A549 (cell line): ENCODE measurements around the gene MYLK4.

Source experiments
- ESRRA ChIP-seq: fragments of 150-350 bp; IDR thresholded peaks from 2 replicates; pipeline ENCODE4 v1.6.1; 2014; ENCODE audit warnings: mild to moderate bottlenecking, low read length, borderline replicate concordance
- POLR2A ChIP-seq: IDR thresholded peaks from 2 replicates; pipeline ENCODE4 v1.6.1; 2012; ENCODE audit warnings: mild to moderate bottlenecking, low read length
- RFX5 ChIP-seq: fragments of 450-650 bp; IDR thresholded peaks from 2 replicates; pipeline ENCODE4 v1.7.1; 2014; ENCODE audit warnings: antibody characterized with exemption, mild to moderate bottlenecking, moderate library complexity
- TF ChIP-seq, protein P1 (sequence below): fragments of >200 bp; sonication (Bioruptor Twin); formaldehyde crosslinking; IDR thresholded peaks from 3 replicates; pipeline ENCODE4 v1.5.1; 2016

DNA sequence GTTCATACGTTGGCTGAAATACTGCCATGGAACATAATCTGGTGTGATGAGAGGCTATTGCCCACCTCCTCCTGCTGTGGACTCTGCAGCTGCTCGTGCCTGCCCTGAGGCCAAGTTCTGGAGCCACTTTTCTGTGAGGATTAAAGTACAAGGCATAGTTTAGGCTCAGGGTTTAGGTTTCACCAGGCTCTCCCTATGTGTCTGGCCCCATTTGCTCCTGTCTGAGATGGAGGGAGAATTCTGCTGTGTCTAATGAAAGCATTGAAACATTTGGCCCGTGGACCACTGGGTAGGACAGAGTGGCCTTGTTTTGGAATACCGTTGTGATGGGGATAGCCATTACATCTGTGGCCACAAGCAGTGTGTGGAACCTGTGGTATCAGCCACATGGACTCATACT, 20.4 kb upstream of the MYLK4 start:
- no peak for TF ChIP-seq RFX5
- TF ChIP-seq, protein P1, sequence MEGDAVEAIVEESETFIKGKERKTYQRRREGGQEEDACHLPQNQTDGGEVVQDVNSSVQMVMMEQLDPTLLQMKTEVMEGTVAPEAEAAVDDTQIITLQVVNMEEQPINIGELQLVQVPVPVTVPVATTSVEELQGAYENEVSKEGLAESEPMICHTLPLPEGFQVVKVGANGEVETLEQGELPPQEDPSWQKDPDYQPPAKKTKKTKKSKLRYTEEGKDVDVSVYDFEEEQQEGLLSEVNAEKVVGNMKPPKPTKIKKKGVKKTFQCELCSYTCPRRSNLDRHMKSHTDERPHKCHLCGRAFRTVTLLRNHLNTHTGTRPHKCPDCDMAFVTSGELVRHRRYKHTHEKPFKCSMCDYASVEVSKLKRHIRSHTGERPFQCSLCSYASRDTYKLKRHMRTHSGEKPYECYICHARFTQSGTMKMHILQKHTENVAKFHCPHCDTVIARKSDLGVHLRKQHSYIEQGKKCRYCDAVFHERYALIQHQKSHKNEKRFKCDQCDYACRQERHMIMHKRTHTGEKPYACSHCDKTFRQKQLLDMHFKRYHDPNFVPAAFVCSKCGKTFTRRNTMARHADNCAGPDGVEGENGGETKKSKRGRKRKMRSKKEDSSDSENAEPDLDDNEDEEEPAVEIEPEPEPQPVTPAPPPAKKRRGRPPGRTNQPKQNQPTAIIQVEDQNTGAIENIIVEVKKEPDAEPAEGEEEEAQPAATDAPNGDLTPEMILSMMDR: no peak
- TF ChIP-seq POLR2A: no peak
- TF ChIP-seq ESRRA: no peak
